Measurements from ENCODE around the gene RNH1.

The RNH1 gene

DNA sequence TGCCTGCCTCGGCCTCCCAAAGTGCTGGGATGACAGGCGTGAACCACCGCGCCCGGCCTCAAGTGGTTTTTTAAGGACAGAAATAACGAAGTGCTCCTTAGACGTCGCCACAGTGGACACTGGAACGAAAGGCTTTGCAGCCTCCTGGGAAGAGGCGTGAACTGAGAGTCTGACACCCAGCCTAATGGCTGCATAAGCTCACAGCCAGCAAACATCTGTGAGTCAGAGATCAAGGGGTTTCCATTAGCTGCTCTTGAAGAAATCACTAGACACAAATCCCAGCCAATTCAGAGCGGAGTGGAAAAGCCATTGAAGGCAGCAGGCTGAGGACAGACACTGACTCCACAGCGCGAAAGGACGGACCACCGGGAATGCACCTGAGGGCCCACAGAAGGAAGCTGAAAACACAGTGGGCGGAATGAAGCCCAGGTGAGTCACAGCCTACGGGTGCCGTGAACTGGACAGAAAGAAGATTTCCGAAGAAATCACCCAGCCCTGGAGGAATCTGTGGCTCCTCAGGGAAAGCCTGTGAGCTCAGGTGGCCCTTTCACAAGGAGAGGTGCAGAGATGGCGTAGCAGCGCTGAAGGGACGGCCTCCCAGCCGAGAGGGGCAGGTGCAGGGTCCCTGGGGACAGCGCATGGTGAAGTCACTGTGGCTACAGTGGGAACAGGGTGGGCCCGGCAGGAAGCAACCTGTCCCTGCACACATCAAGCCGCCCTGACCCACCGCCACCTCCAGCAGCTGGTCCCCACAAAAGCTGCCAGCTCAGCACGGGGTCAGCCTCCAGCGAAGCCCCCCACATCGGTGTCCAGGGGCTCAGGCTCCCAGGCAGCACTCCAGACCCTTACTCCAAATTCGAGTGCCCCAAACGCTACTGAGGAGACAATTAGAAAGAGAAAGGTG, 41.9 kb upstream of the RNH1 start:
- no peaks in the 10 kb centered on the region for H3K4me1 ChIP-seq
- TF ChIP-seq, protein P1, sequence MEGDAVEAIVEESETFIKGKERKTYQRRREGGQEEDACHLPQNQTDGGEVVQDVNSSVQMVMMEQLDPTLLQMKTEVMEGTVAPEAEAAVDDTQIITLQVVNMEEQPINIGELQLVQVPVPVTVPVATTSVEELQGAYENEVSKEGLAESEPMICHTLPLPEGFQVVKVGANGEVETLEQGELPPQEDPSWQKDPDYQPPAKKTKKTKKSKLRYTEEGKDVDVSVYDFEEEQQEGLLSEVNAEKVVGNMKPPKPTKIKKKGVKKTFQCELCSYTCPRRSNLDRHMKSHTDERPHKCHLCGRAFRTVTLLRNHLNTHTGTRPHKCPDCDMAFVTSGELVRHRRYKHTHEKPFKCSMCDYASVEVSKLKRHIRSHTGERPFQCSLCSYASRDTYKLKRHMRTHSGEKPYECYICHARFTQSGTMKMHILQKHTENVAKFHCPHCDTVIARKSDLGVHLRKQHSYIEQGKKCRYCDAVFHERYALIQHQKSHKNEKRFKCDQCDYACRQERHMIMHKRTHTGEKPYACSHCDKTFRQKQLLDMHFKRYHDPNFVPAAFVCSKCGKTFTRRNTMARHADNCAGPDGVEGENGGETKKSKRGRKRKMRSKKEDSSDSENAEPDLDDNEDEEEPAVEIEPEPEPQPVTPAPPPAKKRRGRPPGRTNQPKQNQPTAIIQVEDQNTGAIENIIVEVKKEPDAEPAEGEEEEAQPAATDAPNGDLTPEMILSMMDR (IDR thresholded peaks at IDR 0.05), result no peak
- H3K9me3 ChIP-seq, result no peaks in the 10 kb centered on the region
- H3K27me3 ChIP-seq, result peaks cover 0 to 58% of the 10 kb centered on the region in 2 donors
- intact Hi-C loops (cut with DNase I; ENCODE audit: low total_unique reads), result no loop called here
- no peak overlapping the region for H3K4me3 ChIP-seq
- no peaks in the 10 kb centered on the region for H3K36me3 ChIP-seq
- no peak for DNase-seq
- no peak overlapping the region for H3K27ac ChIP-seq

DNA sequence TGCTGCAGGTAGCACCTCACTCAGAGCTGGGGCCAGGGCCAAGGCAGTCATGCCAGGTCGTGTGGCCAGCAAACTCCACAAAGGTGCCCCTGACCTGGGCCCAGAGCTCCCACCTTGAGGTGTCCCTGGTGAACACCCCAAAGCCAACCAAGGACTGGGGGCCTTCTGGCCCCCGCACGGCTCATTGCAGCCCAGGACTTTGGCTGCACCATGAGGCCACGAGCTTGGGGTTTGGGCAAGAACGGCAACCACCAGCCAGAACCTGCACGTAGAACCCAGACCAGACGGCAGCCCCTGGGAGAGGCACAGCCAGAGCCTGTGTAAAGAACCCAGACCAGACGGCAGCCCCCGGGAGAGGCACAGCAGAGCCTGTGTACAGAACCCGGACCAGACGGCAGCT, 38.1 kb upstream of the RNH1 start:
- Histone ChIP-seq H3K27me3 (peaks cover 0 to 21% of the 10 kb centered on the region in 2 donors), H3K4me1 (no peaks in the 10 kb centered on the region), H3K27ac (no peak overlapping the region), H3K36me3 (no peaks in the 10 kb centered on the region), H3K4me3 (no peak overlapping the region), H3K9me3 (no peaks in the 10 kb centered on the region)
- intact Hi-C loops (cut with DNase I; ENCODE audit: low total_unique reads), result no loop called here
- TF ChIP-seq, protein P1 (IDR thresholded peaks at IDR 0.05), result no peak
- no peak for DNase-seq

DNA sequence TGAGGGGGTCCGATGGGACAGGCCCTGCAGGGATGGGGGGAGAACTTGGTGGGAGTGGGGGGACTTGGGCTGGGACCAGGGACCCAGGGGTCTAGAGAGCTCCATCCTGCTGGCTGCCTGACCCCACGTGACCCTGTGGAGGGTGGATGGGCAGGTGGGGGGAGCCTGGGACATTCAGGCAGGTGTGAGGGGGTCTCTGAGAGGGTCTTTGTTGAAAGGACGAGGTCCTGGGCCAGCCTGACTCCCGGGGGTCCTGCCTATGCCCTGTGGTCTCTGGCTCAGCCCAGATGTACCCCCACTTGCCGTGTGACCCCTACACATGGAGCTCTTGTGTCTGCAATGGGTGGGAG, 37.8 kb upstream of the RNH1 start:
- TF ChIP-seq, protein P1 (IDR thresholded peaks at IDR 0.05), result no peak
- no peak for DNase-seq
- no peak overlapping the region for H3K4me3 ChIP-seq
- H3K36me3 ChIP-seq, result no peaks in the 10 kb centered on the region
- no peaks in the 10 kb centered on the region for H3K4me1 ChIP-seq
- no peaks in the 10 kb centered on the region for H3K9me3 ChIP-seq
- peaks cover 0 to 17% of the 10 kb centered on the region in 2 donors for H3K27me3 ChIP-seq
- intact Hi-C loops (cut with DNase I; ENCODE audit: low total_unique reads), result no loop called here
- H3K27ac ChIP-seq, result no peak overlapping the region

DNA sequence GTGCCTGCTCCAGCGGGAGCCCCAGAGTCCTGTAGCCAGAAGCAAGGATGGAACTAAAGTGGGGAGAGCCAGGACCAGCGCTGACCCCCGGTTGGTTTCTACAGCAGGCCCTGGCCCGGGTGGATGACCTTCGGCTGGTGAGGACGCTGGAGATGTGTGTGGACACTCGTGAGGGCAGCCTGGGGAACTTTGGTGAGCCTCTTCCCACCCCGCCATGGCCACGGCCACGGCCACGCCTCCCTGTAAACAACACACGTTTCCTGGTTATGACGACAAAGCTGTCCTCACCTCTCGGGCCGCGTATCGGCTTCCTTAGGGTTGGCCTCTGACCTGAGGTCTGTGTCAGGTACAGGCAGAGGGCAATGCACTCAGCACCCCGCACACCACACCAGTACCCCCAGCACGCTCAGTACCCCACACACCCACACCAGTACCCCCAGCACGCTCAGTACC, 34.4 kb upstream of the RNH1 start:
- intact Hi-C loops (cut with DNase I; ENCODE audit: low total_unique reads), result no loop called here
- no peak for DNase-seq

DNA sequence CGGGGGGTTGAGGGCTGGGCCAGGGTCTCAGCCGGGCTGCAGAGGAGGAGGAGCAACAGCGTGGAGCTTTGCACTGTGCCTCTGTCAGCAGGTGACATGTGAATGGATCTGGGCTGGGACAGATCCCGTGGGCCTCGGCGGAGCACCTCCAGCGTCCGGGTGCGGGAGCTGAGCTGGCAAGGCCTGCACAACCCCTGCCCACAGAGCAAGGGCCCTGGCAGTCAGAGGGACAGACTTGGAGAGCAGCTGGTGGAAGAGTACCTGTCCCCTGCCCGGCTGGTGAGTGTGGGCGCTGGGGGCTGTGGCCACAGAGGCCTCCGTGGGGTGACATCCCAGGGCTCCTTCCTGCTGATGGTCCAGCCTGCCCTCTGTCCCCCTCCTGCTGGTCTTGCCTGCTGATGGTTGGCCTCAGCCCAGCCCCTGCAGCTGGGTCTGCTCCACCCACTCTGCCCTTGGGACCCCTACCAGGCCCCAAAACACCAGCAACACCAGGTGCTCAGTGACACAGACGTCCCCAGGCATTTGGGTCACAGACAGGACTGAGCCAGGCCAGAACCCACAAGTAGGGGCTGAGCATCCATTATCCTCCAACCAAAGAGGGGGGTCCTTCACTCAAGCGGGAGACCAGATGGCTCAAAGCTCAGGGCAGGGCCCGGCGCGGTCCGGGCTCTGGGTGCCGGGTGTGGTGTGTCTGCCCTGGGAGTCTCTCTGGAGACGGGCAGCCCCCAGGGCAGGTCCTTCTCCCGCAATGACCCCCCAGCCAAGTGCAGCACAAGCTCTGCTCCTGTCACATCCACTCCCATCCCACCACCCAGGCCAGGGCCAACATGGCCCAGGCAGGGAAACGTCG, 33.8 kb upstream of the RNH1 start:
- Histone ChIP-seq H3K9me3 (no peaks in the 10 kb centered on the region), H3K27ac (no peak overlapping the region), H3K36me3 (no peaks in the 10 kb centered on the region), H3K27me3 (peaks cover 0 to 22% of the 10 kb centered on the region in 2 donors), H3K4me3 (no peak overlapping the region), H3K4me1 (peaks cover 0 to 22% (median 19%) of the 10 kb centered on the region in 4 donors)
- TF ChIP-seq, protein P1 (IDR thresholded peaks at IDR 0.05), result no peak
- intact Hi-C loops (cut with DNase I; ENCODE audit: low total_unique reads), result no loop called here
- no peak for DNase-seq

More for the DNA sequence above, 34.4 kb upstream of the RNH1 start:
- no peaks in the 10 kb centered on the region for H3K9me3 ChIP-seq
- H3K27ac ChIP-seq, result no peak overlapping the region
- H3K4me1 ChIP-seq, result peaks cover 0 to 16% (median 13%) of the 10 kb centered on the region in 4 donors
- H3K27me3 ChIP-seq, result peaks cover 0 to 22% of the 10 kb centered on the region in 2 donors
- no peaks in the 10 kb centered on the region for H3K36me3 ChIP-seq
- TF ChIP-seq, protein P1 (IDR thresholded peaks at IDR 0.05), result no peak
- no peak overlapping the region for H3K4me3 ChIP-seq
